ENCODE data around the gene AATK.

GRCh38 chr17:81142301-81143199, 23.5 kb downstream of the AATK start:
- no peak for TF ChIP-seq SUZ12 (IDR thresholded peaks at IDR 0.05; ENCODE audit: extremely low read depth, insufficient read depth, insufficient read length)
- no peak for TF ChIP-seq ZNF274 (IDR thresholded peaks at IDR 0.05; ENCODE audit: low read depth, low read length)
- TF ChIP-seq YY1 (IDR thresholded peaks at IDR 0.05; ENCODE audit: insufficient read depth, insufficient read length): no peak

All from NT2/D1 (cell line).